Stimulated activated CD8-positive, alpha-beta memory T cell treated with anti-CD3 and anti-CD28 coated beads, Interleukin-12 subunit alpha, Interleukin-12 subunit beta, amount 100 ng/mL, for 24 hours (primary cell): Measurements from ENCODE around the gene KNDC1.
"Not testable (repeated sequence)": the region's sequence is repeated elsewhere in the genome, so short reads cannot be mapped to it uniquely, and the experiment has no call there.

Experiments used
- DNase-seq: peaks from one replicate; pipeline ENCODE4 v3.0.0-alpha.2; 2020; ENCODE audit errors: extremely low read depth

Gene KNDC1

DNA sequence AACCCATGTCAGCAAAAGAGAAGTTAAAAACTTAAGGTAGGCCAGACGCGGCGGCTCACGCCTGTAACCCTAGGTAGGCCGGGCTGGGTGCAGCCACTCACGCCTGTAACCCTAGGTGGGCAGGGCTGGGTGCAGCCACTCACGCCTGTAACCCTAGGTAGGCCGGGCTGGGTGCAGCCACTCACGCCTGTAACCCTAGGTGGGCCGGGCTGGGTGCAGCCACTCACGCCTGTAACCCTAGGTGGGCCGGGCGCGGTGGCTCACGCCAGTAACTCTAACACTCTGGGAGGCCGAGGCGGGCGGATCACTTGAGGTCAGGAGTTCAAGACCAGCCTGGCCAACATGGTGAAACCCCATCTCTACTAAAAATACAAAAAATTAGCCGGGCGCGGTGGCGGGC is 61.7 kb downstream of the KNDC1 start:
- DNase-seq, result not testable (repeated sequence)

DNA sequence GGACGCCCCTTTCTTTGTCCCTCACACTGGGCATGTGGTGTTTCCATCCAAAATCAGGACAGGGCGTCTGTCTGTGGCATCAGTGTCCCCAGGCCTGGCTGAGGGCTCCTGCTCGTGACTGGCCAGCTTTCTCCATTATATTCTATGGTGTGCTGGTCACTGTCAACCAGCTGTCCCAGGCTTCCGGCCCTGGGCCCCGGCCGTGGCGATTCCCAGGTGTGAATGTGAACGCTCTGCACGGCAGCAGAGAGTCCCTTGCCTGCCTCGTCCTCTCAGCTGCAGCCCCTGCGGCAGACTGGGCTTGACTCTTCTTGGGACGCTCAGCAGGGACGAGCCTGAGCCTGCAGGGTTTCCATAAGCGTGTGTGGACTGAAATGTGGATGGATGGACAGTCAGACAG is 64.1 kb downstream of the KNDC1 start:
- DNase-seq, result no peak

DNA sequence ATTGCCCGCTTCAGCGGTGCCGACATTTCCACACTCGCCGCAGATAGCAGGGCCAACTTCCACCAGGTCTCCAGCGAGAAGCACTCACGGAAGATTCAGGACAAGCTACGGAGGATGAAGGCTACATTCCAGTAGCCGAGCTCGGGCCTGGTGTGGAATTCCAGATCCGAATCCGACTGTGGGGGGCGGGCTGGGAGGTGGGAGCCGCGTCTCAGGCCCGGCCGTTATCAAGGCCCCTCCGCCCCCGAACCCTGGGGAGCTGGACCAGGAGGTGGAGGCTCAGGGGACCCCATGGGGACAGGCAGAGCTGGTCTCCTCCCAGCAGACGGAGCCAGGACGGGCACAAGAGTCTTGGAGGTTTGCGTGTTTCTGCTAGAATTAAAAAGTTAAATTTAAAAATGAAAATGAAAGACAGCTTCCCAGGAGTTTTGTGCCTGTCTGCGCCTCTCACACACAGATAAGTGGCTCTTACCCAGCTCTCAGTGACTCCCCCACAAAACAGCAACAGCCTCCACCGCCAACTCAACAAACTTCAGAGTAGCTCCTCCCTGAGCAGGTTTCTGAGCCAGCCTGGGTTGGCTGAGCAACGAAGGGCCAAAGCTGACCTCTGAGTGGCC is 64.8 kb downstream of the KNDC1 start:
- no peak for DNase-seq

DNA sequence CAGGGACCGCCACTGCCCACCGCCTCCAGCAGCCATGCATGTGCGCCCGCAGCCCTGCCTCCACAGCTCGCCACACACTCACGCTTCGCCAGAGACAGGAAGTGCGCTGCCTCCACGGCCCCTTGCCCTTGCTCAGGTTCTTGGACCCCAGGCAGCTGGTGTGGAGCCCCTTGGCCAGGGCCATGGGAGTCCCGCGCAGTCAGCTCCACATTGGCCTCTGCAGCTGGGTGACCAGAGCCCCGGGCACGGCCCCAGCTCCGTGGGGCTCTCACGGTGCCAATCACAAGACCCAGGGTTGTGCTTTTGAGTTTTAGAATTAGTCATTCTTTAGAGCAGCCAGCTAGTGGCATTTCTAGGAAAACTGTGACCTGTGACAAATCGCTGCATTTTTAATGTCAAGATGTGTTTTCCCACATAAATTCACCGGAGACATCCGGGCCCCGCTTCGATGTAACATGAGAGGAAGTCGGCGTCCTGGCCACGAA is 65.7 kb downstream of the KNDC1 start:
- no peak for DNase-seq

DNA sequence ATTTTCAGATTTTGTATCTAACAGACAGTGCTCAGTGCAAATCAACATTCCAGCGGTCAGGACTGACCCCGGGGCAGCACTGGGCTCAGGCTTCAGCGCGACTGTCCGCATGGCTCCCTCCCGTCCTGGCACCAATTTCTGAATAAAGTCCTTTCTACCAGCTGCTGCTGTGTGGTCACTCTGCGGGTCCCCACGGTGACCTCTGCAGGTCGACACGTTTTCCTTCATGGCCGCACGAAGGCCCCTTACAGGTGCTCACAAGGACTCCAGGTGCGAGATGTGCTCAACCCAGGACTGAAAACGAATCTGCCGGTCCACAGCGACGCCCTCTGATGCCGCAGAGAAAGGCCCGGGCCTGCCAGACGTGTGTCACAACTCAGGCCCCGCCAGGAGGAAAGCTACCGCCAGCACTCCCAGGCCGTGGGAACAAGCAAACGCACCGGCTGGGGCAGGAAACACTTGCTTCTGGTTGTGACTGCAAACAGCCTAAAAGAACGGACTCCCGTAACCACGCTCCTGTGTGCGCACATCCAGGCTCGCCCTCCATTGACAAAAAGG is 66.3 kb downstream of the KNDC1 start:
- no peak for DNase-seq

DNA sequence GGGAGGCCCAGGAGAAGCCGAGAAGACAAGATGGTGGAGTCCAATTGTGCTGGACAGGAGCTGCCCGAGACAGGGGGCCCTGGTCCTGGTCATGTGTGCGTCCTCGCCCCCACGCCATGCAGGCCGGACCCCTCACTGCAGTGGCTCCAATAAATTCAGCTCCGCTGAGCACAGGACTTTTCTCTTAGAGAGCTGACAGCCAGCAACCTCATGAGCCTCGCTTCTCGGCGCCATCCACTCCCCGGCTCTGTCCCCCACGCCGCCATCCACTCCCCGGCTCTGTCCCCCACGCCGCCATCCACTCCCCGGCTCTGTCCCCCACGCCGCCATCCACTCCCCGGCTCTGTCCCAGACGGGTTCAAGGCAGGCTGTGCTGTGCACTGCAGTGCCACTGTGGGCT is 67.2 kb downstream of the KNDC1 start:
- no peak for DNase-seq

DNA sequence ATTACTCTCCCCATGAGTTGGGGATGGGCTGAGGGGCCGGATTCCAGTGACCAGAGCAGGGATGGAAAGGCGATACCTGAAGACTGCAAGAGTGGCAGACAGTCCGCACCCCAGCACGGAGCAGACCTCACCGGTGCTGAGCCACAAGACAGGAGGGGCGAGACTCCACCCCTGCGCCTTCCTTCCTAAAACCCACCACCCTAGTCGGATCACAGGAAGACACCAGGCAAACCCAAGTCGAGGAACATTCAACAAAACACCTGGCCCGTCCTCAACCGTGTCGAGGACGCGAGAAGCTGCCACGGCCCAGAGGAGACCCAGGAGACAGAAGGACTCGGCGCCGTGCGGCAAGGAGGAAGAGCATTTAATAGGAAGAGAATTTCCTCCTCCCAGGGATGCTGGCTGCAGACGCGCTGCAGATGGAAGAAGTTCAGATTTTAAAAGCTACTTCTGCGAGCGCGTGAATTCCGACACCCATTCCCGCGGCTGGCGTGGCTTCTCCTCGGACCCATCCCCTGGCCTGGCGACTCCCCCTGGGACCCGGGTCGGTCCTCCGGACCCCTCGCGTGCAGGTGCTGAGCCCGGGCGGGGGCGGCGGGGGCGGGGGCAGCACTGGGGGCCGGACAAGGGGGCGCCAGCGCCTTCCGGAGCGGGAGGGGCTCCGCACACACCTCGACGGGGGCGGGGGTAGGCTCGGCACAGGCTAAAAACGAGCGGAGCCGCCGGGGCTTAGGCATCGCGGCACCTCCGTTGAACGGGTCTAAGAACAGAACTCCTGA is 69.4 kb downstream of the KNDC1 start:
- no peak for DNase-seq

DNA sequence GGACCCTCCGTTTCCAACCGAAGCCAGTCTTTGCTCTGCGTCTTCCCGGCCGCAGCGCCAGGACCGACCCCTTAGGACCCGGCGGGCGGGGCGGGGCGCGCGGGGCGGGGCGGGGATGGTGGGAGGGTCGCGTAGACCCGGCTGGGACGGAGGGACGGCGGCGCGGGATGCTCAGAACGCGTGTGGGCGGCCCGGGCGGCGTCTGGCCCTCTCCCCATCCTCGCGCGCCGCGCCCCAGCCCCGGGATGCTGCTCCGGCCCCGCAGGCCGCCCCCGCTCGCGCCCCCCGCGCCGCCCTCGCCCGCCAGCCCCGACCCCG is 70.0 kb downstream of the KNDC1 start, which contains the start of gene UTF1:
TSS of gene UTF1 (plus strand) at position 174 of the 318 bp plus-strand sequence. CDS start at position 246, 72 bp downstream.
- DNase-seq, result no peak

DNA sequence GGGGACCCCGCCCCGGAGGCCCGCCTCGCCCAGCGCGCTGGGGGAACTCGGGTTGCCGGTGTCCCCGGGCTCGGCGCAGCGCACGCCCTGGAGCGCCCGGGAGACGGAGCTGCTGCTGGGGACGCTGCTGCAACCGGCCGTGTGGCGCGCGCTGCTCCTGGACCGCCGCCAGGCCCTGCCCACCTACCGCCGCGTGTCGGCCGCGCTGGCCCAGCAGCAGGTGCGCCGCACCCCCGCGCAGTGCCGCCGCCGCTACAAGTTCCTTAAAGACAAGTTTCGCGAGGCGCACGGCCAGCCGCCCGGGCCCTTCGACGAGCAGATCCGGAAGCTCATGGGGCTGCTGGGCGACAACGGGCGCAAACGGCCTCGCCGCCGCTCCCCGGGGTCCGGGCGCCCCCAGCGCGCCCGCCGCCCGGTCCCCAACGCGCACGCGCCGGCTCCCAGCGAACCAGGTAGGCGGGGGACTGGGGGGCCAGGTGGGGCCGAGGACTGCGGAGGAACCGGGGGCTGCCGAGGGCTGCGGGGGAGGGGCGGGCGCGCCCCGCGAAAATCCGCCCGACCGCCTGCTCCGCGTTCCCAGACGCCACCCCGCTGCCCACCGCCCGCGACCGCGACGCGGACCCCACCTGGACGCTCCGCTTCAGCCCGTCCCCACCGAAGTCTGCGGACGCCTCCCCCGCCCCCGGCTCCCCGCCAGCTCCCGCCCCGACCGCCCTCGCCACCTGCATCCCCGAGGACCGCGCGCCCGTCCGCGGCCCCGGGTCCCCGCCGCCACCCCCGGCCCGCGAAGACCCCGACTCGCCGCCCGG is 70.6 kb downstream of the KNDC1 start:
- DNase-seq, result no peak

DNA sequence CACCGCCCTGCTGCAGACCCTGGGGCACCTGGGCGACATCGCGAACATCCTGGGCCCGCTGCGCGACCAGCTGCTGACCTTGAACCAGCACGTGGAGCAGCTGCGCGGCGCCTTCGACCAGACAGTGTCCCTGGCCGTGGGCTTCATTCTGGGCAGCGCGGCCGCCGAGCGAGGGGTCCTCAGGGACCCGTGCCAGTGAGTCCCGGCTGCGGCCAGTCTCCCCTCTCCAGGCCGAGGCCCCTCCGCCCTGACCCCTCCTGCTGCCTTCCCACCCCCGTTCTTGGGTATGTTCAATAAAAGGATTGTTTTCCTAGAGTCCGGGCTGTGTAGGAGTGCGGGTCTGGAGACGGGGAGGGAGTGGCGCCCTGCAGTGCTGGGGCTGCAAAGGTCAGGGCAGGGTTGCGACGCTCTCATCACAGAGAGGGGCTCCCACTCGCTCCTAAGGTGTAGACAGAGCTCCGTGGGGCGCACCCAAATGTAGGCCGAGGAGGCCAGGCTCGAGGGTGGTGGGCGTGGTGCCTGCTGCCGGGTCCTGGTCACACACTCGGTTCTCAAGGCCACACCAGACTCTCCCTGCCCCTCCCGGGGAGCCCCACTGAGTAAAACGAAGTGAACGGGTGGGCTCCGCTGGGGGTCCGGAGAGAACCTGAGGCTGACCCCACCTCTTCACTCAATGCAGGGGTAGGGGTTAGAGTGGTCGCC is 71.4 kb downstream of the KNDC1 start:
- DNase-seq, result no peak

DNA sequence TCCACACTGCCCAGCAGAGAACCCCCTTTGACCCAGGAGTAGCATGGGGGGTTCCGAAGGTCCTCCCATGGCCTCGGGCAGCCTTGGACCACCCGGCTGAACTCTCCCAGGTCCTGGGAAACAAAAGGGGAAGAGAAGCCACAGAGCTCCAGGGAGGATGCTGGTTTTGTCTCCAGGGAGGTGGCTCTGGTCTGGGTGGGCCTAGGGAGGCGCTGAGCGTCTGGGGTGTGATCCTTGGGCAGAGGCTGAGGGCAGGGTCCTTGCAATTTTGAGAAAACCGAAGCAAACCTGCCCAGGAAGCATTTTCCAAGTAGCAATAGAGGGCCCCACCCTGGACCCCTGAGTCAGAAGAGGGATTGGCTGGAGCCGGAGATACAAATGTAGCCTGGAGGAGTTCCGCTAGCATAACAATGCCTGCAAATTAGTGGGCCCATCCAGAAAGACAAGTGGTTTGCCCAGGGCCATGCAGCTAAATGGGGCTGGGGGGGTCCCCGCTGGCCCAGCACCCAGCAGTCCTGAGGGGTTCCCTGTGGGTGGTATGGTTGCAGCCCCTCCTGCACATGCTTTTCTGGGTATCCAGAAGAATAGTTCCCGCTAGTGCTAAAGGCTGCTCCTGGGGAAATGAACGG is 72.0 kb downstream of the KNDC1 start:
- DNase-seq, result no peak

DNA sequence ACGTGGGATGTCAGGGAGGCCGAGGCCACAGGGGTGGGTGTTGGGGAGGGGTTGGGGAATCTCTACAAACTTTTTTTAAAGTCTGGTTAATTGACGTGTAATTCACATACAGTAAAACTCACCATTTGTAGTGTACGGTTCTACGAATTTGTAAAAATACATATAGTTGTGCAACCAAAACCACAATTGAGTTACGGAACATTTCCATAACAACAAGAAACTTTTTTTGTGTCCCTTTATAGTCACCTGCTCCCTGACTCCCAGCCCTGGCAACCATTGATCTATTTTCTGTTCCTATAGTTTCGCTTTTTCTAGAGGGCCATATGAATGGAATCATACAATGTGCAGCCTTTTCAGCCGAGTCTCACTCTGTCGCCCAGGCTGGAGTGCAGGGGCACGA is 74.8 kb downstream of the KNDC1 start:
- DNase-seq, result not testable (repeated sequence)

DNA sequence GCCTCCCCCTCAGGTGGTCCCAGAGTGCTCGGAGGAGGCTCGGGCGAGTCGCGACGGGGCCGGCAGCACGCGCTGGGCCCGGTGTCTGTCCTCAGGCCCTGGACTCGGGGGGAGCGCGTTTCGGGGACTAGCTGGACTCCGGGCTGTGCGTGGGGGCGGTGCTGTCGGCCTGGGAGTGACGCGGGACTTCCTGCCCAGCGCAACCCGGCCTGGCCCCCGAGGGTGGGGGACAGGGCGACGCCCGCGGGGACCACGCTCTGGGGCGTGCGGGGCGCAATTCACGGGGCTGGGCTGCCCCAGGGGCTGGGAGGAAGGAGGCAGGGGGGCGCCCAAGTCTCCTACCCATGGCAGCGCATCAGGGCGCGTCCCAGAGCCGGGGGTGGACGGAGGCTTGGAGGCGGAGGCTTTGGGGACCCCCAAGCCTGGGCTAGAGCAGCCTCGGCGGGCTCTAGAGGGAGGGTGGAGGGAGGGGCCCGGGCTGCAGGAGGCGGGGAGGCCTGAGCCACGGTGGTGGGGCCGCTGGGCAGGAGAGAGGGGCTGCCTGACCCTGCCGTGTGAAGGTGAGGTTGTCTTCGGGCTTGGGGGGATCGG is 75.3 kb downstream of the KNDC1 start:
- no peak for DNase-seq

DNA sequence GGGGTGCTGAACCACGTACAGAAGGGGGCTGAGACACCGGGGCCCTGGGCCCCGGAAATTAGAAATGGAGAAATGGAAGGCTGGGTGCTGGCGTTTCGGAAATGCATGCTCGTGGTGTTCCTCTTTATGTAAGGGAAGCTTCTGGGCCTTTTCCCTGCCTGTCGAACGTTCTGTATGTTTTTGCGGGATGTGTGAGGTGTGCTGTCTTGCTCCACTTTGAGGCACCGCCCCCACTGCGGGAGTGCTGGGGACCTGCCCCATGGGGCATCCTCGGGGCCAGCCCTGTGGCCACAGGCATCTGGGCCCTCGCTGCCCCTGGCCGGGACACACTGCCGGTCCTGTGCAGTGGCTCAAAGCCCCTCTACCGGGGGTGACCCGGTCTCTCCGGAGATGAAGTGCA is 75.9 kb downstream of the KNDC1 start:
- no peak for DNase-seq

DNA sequence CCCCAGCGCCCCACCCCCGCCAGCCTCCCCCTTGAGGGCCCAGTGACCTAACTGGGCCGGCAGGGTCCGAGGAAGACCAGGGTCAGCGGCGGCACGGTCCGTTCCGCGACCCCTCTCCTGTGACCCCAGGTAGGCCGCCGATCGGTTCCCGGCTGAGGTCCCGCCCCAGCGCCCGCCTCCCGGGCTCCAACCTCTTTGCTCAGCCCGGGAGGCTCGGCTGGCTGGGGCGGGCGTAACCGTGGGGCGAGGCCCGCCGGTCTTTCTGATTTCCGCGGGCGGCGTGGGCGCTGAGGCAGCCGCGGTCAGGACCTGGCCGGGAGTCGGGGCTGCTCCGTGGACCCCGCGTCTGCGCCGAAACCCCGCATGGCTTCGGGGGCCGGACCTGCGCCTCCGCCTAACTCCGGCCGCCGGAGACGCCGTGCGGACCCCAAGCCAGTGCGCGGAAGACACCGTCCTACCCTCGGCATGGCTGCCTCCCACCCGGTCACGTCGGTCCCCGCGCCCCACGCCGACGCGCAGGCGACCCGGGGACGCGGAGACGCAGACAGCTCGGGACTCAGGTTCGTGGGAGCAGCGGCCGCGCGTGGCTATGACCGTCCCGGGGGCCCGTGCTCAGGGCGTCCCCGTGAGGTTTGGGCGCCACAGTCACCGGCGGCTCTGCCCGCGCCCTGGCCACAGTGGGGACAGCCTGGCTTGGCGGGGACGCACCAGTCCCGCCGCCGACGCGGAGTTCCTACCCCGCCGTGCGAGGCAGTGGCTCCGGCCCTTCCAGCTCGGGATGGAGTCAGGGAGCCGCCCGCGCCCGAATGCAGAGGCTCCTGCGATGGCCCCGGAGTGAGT is 76.6 kb downstream of the KNDC1 start:
- no peak for DNase-seq

DNA sequence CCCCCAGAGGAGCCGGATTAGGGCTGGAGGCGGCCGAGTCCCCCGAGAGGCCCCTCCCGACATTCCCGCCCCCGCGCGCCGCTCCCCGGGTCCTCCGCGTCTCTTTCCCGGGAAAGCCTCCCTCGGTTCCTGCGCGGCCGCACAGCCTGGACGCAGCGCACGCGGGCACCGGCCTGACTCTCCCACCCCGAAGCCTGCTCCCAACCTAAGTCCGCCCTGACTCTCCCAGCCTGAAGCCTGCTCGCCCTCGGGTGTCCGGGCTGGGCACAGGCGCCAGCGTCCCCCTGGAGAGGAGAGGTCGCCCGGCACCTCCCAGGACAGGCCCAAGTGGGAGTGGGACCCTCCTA is 77.2 kb downstream of the KNDC1 start:
- no peak for DNase-seq

DNA sequence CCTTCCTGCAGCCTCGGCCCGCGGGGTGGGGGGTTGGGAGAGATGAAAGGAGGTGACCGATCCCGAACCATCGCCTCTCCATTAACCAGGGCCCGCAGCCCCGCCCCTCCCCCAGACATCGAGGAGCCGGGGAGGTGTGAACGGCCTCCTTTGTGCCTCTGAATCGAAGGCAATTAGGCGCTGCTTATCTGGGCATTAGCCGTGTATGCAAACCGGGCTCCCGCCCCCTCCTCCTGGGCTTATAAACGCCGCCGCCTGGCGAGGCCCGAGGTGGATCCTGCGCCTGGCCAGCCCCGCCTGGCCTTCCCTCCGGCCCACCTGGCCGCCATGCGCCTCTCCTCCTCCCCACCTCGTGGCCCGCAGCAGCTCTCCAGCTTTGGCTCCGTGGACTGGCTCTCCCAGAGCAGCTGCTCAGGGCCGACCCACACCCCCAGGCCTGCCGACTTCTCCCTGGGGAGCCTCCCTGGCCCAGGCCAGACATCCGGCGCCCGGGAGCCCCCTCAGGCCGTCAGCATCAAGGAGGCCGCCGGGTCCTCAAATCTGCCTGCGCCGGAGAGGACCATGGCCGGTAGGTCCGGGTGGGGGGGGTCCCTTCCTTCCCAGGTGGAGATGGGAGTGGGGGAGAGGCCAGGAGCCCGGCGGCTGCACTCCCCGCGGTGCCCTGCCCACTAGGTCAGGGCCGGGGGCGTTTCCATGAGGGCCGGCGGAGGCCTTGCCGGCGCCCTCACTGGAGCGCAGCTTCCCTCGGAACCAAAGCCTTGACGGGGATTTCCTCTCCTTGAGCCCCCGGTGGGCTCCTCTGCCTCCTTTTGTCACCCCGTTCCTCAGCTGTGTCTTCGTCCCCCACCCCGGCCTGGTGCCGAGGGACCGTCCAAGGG is 77.8 kb downstream of the KNDC1 start, which contains the start of gene VENTX:
TSS of gene VENTX (plus strand) at position 268 of the 878 bp plus-strand sequence. CDS start at position 328, 60 bp downstream.
- no peak for DNase-seq

DNA sequence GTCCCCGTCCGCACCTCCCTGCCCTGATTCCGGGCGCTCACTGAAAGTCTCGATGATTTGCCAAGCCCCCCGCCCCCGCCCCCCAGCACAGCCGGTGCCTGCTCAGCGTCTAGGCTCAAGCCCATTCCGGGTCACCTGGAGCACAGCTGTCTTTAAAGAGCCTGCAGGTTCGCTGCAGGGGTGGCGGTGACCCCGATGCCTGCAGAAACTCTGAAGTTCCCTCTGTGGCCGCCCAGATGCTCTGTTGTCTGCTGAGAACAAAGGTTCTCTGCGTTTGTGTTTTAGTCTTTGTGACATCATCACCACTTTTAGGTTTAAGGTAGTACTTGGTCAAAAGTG is 78.4 kb downstream of the KNDC1 start:
- no peak for DNase-seq

DNA sequence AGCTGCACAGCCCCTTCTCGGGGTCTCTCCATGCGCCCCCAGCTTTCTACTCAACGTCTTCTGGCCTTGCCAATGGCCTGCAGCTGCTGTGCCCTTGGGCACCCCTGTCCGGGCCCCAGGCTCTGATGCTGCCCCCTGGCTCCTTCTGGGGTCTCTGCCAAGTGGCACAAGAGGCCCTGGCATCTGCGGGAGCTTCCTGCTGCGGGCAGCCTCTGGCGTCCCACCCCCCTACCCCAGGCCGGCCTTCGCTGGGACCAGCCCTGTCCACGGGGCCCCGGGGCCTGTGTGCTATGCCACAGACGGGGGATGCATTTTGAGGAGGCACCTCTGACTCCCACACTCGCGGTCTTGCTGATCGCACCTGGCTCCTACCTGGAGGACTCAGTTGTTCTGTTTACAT is 80.0 kb downstream of the KNDC1 start:
- DNase-seq, result no peak
